ENCODE data around the gene COA1.
"Not testable (repeated sequence)": the region's sequence is repeated elsewhere in the genome, so short reads cannot be mapped to it uniquely, and the experiment has no call there.

The COA1 gene

DNA sequence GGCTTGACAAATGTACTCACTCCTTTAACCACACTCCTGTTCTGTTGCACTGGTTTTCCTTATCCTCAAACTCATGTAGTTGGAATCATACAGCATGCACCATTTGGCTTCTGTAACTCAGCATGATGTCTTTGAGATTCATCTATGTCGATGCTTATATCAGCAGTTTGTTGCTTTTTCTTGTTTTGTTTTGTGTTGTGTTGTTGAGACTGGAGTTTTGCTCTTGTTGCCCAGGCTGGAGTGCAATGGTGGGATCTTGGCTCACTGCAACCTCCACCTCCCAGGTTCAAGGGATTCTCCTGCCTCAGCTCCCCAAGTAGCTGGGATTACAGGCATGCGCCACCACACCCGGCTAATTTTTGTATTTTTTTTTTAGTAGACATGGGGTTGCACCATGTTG lies 101.5 kb downstream of the COA1 start:
- DNase-seq (ENCODE audit: low read depth): not testable (repeated sequence)

DNA sequence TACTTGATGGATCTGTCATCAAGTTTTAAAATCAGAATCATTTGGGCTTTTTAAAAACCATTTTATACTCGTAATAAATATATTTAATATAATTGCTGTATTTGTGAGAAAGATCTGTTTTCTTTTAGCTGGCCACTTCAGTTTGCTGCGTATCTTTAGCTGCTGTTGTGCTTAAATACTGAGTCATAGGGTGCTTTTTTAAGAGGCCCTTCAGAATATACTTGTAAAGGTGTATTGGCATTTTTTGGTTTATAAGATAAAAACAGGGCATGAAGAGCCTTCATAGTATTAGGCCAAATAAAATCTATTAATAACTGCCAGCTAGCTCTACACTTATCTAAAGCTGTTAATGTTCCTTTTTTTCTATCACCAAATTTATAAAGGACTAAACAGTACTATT lies 102.6 kb downstream of the COA1 start:
- DNase-seq (ENCODE audit: low read depth): no peak

DNA sequence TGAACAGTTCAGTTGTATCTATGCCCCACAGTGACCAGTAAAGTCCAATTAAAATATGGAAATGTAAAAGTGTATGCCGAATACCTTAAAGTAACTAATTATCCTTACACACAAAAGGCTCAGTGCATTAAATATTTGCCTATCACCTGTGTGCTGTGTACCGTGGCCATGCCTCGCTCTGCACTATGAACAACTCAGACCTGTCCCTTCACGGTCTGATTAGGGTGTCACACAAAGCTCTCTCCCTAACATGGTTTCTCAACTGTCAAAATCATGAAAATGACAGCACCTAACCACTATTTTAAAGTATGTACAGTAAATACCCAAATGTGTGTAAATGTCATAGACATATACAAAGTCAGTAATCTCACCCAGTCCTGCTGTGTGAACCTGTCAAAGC lies 103.3 kb downstream of the COA1 start:
- DNase-seq (ENCODE audit: low read depth): no peak

DNA sequence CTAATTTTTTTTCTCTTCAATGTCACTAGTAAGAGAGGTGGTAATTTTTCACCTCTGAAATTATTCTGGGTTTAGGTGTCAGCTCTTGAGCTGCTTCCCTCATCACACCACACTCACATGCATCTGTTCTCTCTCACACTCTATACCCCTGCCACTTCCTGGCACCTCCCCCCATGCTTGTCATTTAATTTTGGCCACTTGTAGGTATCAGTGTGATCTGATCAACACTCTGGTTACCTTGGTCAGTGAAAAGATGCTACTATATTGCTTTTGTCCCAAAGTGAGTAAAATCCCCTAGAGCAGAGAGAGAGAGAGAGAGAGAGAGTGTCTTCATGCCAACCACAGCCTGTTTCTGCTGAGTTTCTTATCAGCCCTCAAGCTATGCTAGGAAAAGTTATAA lies 103.9 kb downstream of the COA1 start:
- DNase-seq (ENCODE audit: low read depth): peak; percentile 20

DNA sequence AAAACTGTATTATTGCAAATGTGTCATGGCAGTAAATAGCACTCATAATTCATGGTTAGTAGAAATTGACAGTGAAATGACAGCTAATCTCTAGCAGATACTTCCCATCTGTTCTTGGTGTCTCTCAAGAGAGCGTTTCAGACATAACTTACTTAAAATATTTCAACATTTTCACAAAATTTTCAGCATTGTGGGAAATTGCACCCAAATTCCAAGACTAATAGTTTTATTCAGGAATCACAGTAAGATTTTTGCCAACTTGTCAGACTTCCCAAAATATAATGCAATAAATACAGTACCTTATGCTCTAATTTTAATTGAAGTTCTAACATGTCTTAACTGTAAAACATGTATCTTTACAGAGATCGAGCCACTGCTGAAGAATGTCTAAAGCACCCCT lies 105.2 kb downstream of the COA1 start:
- no peak for DNase-seq (ENCODE audit: low read depth)

DNA sequence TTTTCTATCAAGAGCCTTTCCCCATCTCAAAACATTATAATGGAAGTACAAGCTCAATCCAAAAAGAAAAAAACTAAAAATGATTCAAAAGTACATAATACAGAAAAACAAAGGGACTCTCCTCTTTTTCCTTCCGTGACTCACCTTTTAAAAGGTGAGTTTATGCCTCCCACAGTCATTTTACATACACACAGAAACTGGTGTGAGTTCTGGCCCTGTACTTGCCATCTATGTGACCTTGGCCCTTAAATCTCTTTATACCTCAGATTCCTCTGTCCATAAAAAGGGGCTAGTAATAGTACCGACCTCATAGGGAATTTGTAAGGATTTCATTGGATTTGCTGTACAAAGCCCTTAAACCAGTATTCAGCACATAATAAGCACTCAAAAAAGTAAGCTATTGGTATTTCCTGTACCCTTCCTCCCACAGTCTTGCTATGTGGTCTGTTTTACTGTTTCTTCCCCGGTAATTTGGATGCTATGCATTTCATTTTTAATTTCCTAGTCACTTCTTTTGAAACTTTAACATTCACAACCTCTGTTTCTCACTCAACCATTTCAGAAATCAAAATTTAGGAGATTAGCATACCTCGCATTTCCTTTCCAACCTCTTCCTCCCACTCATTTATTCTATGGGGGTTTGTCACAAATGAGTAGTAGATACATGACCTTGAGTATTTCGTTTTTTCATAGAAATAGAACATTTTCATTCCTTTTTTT lies 107.4 kb downstream of the COA1 start:
- no peak for DNase-seq (ENCODE audit: low read depth)

DNA sequence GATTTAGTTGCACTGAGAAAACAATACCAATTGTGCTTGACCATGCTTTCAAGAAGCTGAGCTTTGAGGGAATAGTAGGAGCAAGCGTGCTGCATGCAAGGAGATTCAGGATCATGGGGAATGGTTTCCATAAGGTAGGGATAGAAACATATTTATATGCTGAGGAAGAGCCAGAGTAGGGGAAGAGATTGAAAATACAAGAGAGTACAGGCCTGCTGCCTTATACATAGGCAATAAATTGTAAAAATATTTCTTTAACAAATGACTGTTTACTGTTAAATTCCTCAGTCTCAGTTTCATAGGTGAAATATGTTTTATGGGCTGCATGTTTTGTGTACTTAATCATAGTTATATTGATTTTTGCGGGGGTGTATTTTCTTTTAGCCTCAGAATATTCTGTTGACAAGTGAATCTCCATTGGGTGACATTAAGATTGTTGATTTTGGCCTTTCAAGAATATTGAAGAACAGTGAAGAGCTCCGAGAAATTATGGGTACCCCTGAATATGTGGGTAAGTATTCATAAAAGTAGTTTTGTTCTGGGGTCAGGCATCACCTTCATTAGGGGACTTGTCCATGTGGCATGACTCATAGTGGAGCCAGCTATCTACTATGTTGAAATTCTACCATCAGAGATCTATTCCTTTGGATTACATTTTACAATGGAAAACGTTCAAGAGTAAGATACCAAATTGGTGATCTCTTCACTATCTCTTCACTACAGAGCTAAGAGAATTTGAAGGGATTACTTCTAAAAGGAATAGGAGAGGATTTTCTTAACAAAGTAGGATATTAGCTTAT lies 109.9 kb downstream of the COA1 start:
- DNase-seq (ENCODE audit: low read depth): no peak

DNA sequence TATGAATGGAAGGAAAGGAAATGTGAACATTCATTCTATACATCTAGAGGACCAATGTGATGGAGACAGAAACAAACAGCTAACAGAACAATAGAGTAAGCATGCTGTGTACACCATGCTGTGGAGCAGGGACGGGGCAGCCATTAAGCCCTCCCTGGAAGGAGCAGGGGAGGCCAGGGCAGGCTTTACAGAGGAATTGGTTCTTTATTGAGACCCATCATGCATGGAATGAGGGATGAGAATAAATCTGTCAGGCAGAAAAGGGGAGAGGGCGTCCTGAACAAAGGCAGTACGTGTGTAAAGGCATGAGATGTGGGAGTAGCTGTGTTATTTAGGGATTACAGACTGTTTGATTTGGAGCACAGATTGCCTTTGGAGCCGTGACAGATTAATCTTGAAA lies 111.2 kb downstream of the COA1 start:
- no peak for DNase-seq (ENCODE audit: low read depth)

DNA sequence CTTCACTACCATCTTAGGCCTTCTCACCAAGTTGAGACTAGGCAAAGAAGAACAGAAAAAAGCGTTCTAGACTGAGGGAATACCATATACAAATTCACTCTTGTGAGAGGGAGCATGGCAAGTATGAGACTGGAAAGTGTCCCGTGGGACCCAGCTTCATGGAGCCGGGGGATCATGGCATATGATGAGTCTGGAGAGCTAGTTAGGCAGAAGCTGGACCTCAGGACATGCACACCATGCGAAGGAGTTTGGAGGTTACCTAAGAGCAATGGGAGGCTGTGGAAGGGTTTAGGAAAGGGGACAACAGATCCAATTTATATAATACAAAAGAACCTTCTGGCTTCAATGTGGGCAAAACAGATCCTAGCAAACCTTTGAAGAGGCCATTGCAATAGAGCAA lies 112.3 kb downstream of the COA1 start:
- DNase-seq (ENCODE audit: low read depth): no peak

DNA sequence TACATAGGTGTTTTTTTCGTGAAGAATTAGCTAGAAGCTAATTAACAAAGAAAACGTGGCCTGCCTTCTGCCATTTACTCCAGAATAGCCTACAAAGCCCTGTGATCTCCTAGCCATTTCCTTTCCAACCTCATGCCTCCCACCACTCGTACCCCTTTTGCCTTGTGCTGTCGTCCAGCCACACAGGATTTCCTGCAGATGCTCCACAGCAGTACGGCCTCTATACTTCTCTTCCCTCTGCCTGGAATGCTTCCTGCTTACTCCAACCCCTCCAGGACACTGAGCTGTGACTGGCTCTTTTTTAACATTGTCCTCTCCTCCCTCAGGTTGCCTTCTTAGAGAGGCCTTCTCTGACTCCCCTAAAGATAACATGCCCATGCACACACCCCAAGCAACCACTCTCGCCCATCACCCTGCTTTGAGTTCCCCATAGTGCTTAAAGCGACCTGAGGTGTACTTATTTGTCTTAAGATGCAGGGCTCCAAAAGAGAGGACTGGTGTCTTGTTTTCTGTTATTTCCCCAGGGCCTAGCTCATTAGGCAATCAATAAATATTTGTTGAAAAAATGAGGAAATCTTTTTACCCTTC lies 113.7 kb downstream of the COA1 start:
- DNase-seq (ENCODE audit: low read depth): no peak

DNA sequence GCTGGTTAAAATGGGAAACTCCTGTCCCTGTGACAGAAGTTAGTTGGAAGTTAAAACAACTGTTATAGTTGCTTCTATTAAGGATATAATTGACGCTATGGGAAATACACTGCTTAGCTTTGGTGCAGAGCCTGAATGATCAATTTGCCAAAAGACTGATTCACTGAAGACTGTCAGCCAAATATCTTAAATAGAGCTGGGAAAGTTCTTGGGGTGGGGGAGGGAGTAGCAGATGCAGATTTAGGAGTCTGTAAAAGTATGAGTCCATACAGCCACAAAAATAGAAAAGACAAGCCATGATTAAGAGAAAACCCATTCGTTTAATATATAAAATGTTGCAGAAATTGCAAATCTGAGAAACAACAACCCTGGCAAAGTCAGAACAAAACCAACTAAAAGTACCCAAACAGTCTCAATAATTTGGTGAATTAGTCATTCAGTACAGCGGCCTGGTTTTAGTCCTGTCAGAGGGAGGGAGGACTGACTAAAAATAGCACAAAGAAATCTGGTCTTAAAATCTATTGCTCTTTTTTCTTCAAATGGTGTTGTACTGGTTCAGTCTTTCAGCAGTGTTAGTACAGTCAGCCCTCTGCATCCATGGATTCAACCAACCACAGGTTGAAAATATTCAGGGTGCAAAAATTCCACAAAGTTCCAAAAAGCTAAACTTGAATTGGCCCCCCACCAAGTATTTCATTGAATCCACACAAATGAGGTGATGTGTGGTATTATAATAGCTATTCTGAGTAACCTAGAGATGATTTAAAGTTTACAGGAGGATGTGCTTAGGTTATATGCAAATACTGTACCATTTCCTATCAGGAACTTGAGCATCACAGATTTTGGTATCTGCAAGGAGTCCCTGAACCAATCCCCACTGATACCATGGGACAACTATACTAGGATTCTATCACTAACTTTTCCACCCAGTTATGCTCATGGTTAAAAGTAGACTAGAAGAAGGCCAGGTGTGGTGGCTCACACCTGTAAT lies 116.4 kb downstream of the COA1 start:
- DNase-seq (ENCODE audit: low read depth): no peak

DNA sequence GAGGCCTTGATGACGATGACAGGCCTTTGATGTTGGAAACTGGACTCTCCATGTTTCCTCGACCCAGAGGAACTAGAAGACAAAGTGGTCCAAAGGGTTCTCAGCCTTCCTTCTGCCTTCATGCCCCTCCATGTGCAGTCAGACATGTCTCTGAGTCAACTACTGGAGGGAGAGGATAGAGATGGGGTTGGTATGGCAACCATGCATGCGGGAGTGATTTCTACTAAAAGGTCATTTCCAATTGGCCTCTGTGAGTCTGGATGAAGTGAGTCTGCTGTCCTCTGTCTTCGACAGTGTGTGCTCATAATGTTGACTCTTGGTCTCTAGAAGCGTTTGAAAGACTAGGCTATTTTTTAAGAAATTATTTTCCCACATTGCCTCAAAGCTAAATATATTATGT lies 117.2 kb downstream of the COA1 start:
- no peak for DNase-seq (ENCODE audit: low read depth)

DNA sequence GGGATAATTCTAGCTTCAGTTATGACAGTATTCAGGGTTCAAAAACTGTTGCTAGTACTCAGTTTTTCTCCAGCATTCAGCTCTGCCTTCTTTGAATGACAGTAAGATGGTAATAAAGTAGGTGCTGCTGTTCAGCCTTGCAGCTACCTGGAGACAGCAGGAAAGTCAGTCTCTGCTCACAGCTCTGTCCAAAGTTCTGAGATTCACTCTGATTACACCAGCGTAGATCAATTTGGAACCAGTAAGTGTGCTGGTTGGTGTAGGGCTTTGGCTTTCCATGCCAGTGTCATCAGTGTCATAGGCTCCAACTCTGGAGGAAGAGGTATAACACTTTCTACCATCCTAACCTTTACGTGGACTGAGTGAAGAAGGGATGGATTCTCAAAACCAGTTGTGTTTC lies 120.2 kb downstream of the COA1 start:
- no peak for DNase-seq (ENCODE audit: low read depth)

DNA sequence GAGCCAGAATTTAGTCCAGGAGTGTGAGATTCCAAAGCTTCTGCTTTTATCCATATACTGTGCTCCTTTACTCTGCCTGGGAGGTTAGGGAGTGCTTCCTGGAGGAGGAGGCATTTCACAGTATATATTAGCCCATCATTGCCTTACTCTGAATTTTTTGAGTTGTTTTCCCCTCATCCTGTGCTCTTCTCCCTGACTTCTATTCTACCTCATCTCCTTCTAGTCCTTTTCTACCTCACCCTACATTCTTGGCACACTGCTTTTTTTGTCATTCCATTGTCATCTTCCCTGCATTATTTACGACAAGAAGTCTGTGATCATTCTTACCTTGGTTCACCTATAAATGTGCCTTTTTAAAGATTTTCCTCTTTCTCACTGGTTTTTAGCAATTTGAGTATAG lies 125.1 kb downstream of the COA1 start:
- no peak for DNase-seq (ENCODE audit: low read depth)

DNA sequence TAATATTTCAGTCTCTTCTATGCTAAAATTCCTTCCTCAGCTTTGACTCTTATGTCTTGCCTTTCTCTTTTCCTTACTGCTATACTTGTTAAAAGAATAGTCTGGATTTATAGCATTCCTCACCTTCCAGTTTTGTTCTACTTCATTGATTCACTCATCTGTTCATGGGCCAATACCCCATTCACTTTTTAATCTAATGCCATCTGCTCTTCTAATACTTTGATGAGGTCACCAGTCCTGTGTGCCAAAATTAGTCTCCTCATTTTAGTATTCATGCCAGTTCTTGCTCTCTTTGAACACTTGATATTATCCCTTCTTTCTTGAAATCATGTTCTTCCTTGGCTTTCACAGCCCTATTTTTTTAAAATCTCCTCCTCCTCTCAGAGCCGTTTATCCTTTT lies 127.1 kb downstream of the COA1 start:
- no peak for DNase-seq (ENCODE audit: low read depth)

DNA sequence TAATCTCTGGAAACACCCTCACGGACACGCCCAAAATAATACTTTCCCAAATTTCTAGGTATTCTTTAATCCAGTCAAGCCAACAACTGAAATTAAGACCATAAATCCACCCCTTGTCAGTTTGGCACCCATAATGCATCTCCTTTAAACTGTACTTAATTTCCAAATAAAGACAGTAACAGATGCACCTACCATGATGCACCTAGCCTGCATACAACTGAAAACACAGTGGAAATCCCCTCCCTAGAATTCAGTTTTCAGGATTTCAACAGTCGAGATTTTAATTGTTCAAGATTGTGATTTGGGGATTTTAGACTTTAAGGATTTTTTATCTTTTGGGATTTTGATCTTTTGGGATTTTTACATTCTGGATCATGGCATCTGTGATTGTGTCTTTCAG lies 129.3 kb downstream of the COA1 start:
- no peak for DNase-seq (ENCODE audit: low read depth)

DNA sequence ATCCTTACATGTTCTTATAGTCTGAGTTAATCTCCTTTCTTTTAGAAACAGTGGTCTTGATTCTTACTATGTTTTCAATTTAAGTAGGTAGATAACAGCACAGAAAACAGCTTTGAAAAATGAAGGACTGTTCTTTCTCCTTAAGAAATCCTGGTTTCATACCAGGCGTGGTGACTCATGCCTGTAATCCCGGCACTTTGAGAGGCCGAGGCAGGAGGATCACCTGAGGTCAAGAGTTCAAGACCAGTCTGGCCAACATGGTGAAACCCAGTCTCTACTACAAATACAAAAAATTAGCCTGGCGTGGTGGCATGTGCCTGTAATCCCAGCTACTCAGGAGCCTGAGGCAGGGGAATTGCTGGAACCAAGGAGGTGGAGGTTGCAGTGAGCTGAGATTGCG lies 132.9 kb downstream of the COA1 start:
- DNase-seq (ENCODE audit: low read depth): not testable (repeated sequence)

DNA sequence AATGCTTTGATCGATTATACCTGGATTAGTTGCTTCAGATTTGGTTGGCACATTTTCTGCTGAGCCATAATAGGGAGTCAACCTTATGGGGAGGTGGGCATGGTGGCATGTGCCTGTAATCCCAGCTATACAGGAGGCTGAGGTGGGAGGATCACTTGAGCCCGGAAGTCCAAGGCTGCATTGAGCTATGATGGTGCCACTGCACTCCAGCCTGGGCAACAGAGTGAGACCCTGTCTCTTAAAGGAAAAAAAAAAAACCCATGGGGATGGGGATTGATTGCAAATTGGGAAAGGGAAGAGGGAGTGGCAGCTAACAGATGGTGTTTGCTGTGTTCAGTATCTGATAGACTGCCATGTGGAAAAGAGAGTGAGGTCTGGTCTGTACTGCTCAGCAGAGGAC lies 135.3 kb downstream of the COA1 start:
- DNase-seq (ENCODE audit: low read depth): no peak

DNA sequence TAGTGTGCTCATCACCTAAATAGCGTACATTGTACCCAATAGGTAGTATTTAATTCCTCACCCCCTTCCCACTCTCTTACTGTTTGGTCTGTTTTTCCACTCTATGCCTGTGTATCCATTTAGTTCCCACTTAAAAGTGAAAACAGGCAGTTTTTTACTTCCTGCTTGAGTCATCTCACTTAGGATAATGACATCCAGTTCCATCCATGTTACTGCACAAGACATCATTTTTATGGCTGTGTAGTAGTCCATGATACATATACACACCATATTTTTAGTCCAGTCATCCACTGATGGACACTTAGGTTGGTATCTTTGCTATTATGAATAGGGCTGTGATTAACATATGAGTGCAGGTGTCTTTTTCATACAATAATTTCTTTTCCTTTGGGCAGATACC lies 136.3 kb downstream of the COA1 start:
- no peak for DNase-seq (ENCODE audit: low read depth)

DNA sequence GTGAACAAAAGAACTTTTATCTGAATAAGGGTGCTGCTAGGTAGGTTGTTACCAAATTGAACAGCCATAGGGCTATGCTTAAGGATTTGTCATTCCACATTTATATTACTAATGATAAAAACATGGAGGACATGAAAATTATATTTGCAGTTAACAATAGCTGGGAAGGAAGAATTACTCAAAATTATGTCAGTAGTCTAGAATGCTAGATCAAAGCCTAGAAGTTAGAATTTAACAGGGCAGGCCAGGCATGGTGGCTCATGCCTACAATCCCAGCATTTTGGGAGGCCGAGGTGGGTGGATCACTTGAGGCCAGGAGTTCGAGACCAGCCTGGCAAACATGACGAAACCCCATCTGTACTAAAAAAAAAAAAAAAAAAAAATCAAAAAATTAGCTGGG lies 137.0 kb downstream of the COA1 start:
- no peak for DNase-seq (ENCODE audit: low read depth)

DNA sequence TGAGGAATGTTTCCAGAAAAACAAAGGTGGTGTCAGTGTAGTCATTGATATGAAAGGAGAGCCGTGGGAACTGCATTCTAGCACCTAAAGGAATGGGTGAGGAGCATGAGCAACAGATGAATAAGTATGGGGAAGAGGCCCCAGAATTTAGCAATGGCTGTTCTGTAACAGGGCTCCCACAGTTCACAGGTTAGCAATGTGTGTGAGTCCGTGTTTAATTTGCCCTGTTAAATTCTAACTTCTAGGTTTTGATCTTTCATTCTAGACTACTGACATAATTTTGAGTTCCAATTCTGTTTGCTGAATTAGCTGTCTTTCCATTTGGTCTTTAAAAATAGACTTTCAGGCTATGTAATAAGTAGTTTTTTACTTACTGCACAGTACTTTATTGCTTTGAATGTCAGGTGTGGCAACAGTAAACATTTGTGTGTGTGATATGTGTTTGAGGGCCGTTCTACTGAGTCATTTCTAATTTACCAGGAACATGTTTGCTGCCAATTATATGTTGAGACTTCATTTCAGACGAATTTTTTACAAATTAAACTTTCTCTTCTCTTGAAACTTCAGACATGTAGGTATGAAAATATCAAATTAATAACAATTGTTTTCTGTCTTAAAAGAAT lies 137.7 kb downstream of the COA1 start:
- no peak for DNase-seq (ENCODE audit: low read depth)
